Mesenchymal stem cell (in vitro differentiated cells and primary cell): ENCODE results near the gene CYP2W1.

ENCODE experiments used
- DNase-seq: peaks from one replicate; pipeline ENCODE4 v3.0.0-alpha.2; 2013
- H2AFZ ChIP-seq: one replicate; pipeline ENCODE4 v1.6.1; 2013; ENCODE audit warnings: low read depth, mild to moderate bottlenecking, control low read depth, inconsistent platforms, low read length, moderate library complexity
- H2AK5ac ChIP-seq: 2 replicates; pipeline ENCODE4 v1.6.1; 2013; ENCODE audit warnings: low read length, moderate library complexity, mild to moderate bottlenecking, inconsistent platforms; ENCODE audit not compliant: severe bottlenecking
- H2BK120ac ChIP-seq: one replicate; pipeline ENCODE4 v1.6.1; 2013; ENCODE audit warnings: low read depth, mild to moderate bottlenecking, inconsistent platforms, low read length, moderate library complexity
- H2BK12ac ChIP-seq, 2 experiments: one replicate each; pipeline ENCODE4 v1.6.1; 2013; ENCODE audit warnings: inconsistent platforms in 2 of 2, low read length in 2 of 2, mild to moderate bottlenecking in 2 of 2, moderate library complexity in 2 of 2, control low read depth in 1 of 2
- H2BK15ac ChIP-seq: one replicate; pipeline ENCODE4 v1.6.1; 2013; ENCODE audit warnings: mild to moderate bottlenecking, low read depth, inconsistent platforms; ENCODE audit not compliant: poor library complexity, severe bottlenecking
- H2BK5ac ChIP-seq: 2 replicates; pipeline ENCODE4 v1.6.1; 2013; ENCODE audit warnings: low read depth, mild to moderate bottlenecking, low read length, control low read depth, inconsistent platforms; ENCODE audit not compliant: poor library complexity, severe bottlenecking
- H3K14ac ChIP-seq, 2 experiments: one replicate each; pipeline ENCODE4 v1.6.1; 2013; ENCODE audit warnings: inconsistent platforms in 2 of 2, low read length in 2 of 2, control low read depth in 1 of 2, mild to moderate bottlenecking in 1 of 2, moderate library complexity in 1 of 2
- H3K18ac ChIP-seq, 2 experiments: one replicate each; pipeline ENCODE4 v1.6.1; 2013; ENCODE audit warnings: inconsistent platforms in 2 of 2, low read length in 2 of 2, control low read depth in 1 of 2, low read depth in 1 of 2, mild to moderate bottlenecking in 1 of 2
- H3K23ac ChIP-seq, 2 experiments: one replicate each; pipeline ENCODE4 v1.6.1; 2013; ENCODE audit warnings: inconsistent platforms in 2 of 2, low read length in 2 of 2, mild to moderate bottlenecking in 2 of 2, moderate library complexity in 2 of 2, control low read depth in 1 of 2
- H3K27ac ChIP-seq: 2 replicates; pipeline ENCODE4 v1.5.1; 2013; ENCODE audit warnings: mild to moderate bottlenecking, moderate library complexity, low read length, control low read depth, inconsistent platforms; ENCODE audit not compliant: poor library complexity, severe bottlenecking
- H3K27me3 ChIP-seq, 2 experiments: 2 replicates each; pipeline versions ENCODE4 v1.6.1 to v1.7.0; 2013; ENCODE audit warnings: low read length in 2 of 2, mild to moderate bottlenecking in 2 of 2, moderate library complexity in 2 of 2, control low read depth in 1 of 2, inconsistent platforms in 1 of 2; ENCODE audit not compliant: control insufficient read depth in 1 of 2, insufficient read depth in 1 of 2
- H3K36me3 ChIP-seq, 2 experiments: 2 replicates each; pipeline versions ENCODE4 v1.6.1 to v1.7.0; 2013; ENCODE audit warnings: low read length in 2 of 2, control low read depth in 1 of 2, inconsistent platforms in 1 of 2, low read depth in 1 of 2, mild to moderate bottlenecking in 1 of 2; ENCODE audit not compliant: insufficient read depth in 2 of 2, control insufficient read depth in 1 of 2
- H3K4ac ChIP-seq, 2 experiments: one replicate each; pipeline ENCODE4 v1.6.1; 2013; ENCODE audit warnings: inconsistent platforms in 2 of 2, low read length in 2 of 2, mild to moderate bottlenecking in 2 of 2, moderate library complexity in 2 of 2, control low read depth in 1 of 2, low read depth in 1 of 2
- H3K4me1 ChIP-seq: 2 replicates; pipeline ENCODE4 v1.6.1; 2013; ENCODE audit warnings: low read depth, low read length, control low read depth; ENCODE audit not compliant: control insufficient read depth, insufficient read depth
- H3K4me2 ChIP-seq: 2 replicates; pipeline ENCODE4 v1.6.1; 2013; ENCODE audit warnings: low read length, mild to moderate bottlenecking, inconsistent platforms; ENCODE audit not compliant: poor library complexity, severe bottlenecking
- H3K4me3 ChIP-seq, 2 experiments: 2 replicates each; pipeline versions ENCODE4 v1.5.1 to v1.7.0; 2013; ENCODE audit warnings: low read length in 2 of 2, mild to moderate bottlenecking in 2 of 2, control low read depth in 1 of 2, low read depth in 1 of 2; ENCODE audit not compliant: insufficient read depth in 1 of 2
- H3K79me1 ChIP-seq: replicated peaks from 2 replicates; pipeline ENCODE4 v1.6.1; 2013; ENCODE audit warnings: mild to moderate bottlenecking, control low read depth, low read length, inconsistent platforms; ENCODE audit not compliant: poor library complexity, severe bottlenecking
- H3K9ac ChIP-seq: 2 replicates; pipeline ENCODE4 v1.7.0; 2013; ENCODE audit warnings: mild to moderate bottlenecking, low read length, moderate library complexity
- H3K9me3 ChIP-seq: 2 replicates; pipeline ENCODE4 v1.7.0; 2013; ENCODE audit warnings: mild to moderate bottlenecking, low read length; ENCODE audit not compliant: control insufficient read depth
- H4K8ac ChIP-seq: one replicate; pipeline ENCODE4 v1.6.1; 2013; ENCODE audit warnings: inconsistent platforms, mild to moderate bottlenecking, low read length, moderate library complexity
- H4K91ac ChIP-seq: one replicate; pipeline ENCODE4 v1.6.1; 2013; ENCODE audit warnings: mild to moderate bottlenecking, low read length, inconsistent platforms
- WGBS: methylation state at CpG from one replicate; pipeline ENCODE4 v1.1.7; 2013; ENCODE audit warnings: mixed read lengths; 5-methylcytosine and 5-hydroxymethylcytosine counted together

Gene CYP2W1

DNA sequence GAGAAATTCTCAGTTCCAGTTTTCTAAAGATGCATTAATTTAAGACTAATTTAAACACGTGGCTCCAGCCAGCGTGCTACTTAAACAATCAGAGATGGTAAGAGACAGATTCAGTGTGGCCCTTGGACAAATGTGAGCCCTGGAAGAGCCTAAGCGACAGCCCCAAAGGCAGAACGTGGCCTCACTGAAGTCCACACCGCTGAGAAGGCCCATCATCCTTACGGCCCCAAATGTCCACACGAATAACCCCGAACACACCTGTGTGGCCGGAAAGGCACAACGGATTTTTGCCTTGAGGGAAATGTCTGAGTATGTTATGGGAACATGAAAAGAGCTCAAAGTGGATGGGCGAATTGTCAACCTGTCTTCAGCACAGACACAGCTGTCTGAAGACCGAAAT, 10.9 kb upstream of the CYP2W1 start:
- no peak overlapping the region for H3K4ac ChIP-seq
- no peak overlapping the region for H3K9ac ChIP-seq
- no peak overlapping the region for H2BK120ac ChIP-seq
- no peak overlapping the region for H2BK5ac ChIP-seq
- WGBS = over 99% methylated on average over 11 of the region's 12 CpGs
- no peaks in the 10 kb centered on the region for H3K27me3 ChIP-seq
- H4K8ac ChIP-seq = no peak overlapping the region
- no peak overlapping the region for H3K23ac ChIP-seq
- no peak overlapping the region for H2BK15ac ChIP-seq
- H3K79me1 ChIP-seq = peaks cover 38% of the 10 kb centered on the region
- H3K4me1 ChIP-seq = peaks cover 21% of the 10 kb centered on the region
- no peak overlapping the region for H2AFZ ChIP-seq
- H2AK5ac ChIP-seq = no peak overlapping the region
- peaks cover 49 to 51% of the 10 kb centered on the region in 2 experiments for H3K36me3 ChIP-seq
- no peak overlapping the region for H4K91ac ChIP-seq
- no peak overlapping the region for H3K4me2 ChIP-seq
- no peak for DNase-seq
- H3K9me3 ChIP-seq = no peaks in the 10 kb centered on the region
- no peak overlapping the region for H2BK12ac ChIP-seq
- H3K14ac ChIP-seq = no peak overlapping the region
- H3K18ac ChIP-seq = no peak overlapping the region
- no peak overlapping the region for H3K27ac ChIP-seq
- no peak overlapping the region for H3K4me3 ChIP-seq

GRCh38 chr7:972676-973309, 10.2 kb upstream of the CYP2W1 start:
- WGBS = 91% methylated on average over 10 of the region's 10 CpGs
- no peak for DNase-seq

GRCh38 chr7:973312-973711, 9.7 kb upstream of the CYP2W1 start:
- Histone ChIP-seq H2BK5ac (no peak overlapping the region), H3K4ac (no peak overlapping the region), H3K18ac (no peak overlapping the region), H2BK12ac (no peak overlapping the region), H2BK120ac (no peak overlapping the region), H4K91ac (no peak overlapping the region), H2BK15ac (no peak overlapping the region), H2AK5ac (no peak overlapping the region), H3K9me3 (no peaks in the 10 kb centered on the region), H3K23ac (no peak overlapping the region), H3K9ac (peak overlapping the region; percentile 43), H4K8ac (peak overlapping the region; percentile 28), H3K36me3 (peaks cover 37 to 39% of the 10 kb centered on the region in 2 experiments), H3K27ac (no peak overlapping the region), H3K4me2 (no peak overlapping the region), H3K4me3 (no peak overlapping the region), H3K27me3 (no peaks in the 10 kb centered on the region), H3K4me1 (peaks cover 30% of the 10 kb centered on the region), H3K79me1 (peaks cover 28% of the 10 kb centered on the region), H3K14ac (no peak overlapping the region), H2AFZ (no peak overlapping the region)
- no peak for DNase-seq
- 93% methylated on average over 9 of the region's 9 CpGs for WGBS

More at GRCh38 chr7:972676-973309, 10.2 kb upstream of the CYP2W1 start:
- no peak overlapping the region for H2AFZ ChIP-seq
- H4K91ac ChIP-seq = no peak overlapping the region
- no peak overlapping the region for H3K27ac ChIP-seq
- no peak overlapping the region for H2BK12ac ChIP-seq
- H3K79me1 ChIP-seq = peaks cover 33% of the 10 kb centered on the region
- H3K36me3 ChIP-seq = peaks cover 43 to 44% of the 10 kb centered on the region in 2 experiments
- H3K4me1 ChIP-seq = peaks cover 27% of the 10 kb centered on the region
- no peak overlapping the region for H3K14ac ChIP-seq
- H3K23ac ChIP-seq = no peak overlapping the region
- H3K27me3 ChIP-seq = no peaks in the 10 kb centered on the region
- H3K4me3 ChIP-seq = no peak overlapping the region
- H2BK5ac ChIP-seq = no peak overlapping the region
- no peak overlapping the region for H3K18ac ChIP-seq
- no peak overlapping the region for H3K4ac ChIP-seq
- no peak overlapping the region for H3K4me2 ChIP-seq
- no peaks in the 10 kb centered on the region for H3K9me3 ChIP-seq
- no peak overlapping the region for H4K8ac ChIP-seq
- no peak overlapping the region for H2BK120ac ChIP-seq
- no peak overlapping the region for H2BK15ac ChIP-seq
- no peak overlapping the region for H2AK5ac ChIP-seq
- peak overlapping the region; percentile 43 for H3K9ac ChIP-seq

GRCh38 chr7:974172-974571, 8.8 kb upstream of the CYP2W1 start:
- WGBS = 47% methylated on average over 5 of the region's 7 CpGs
- no peak overlapping the region for H2AK5ac ChIP-seq
- H4K91ac ChIP-seq = no peak overlapping the region
- no peak overlapping the region for H4K8ac ChIP-seq
- H3K23ac ChIP-seq = no peak overlapping the region
- no peak overlapping the region for H2BK15ac ChIP-seq
- peaks cover 30 to 31% of the 10 kb centered on the region in 2 experiments for H3K36me3 ChIP-seq
- peaks cover 22% of the 10 kb centered on the region for H3K79me1 ChIP-seq
- no peak overlapping the region for H2AFZ ChIP-seq
- H3K4me1 ChIP-seq = peaks cover 35% of the 10 kb centered on the region
- no peak overlapping the region for H3K27ac ChIP-seq
- peak overlapping the region in 1 of 2 experiments; percentile 87 for H3K4me3 ChIP-seq
- no peak overlapping the region for H3K14ac ChIP-seq
- no peak overlapping the region for H3K4ac ChIP-seq
- no peaks in the 10 kb centered on the region for H3K9me3 ChIP-seq
- no peak overlapping the region for H3K18ac ChIP-seq
- DNase-seq = peak; percentile 55
- no peaks in the 10 kb centered on the region for H3K27me3 ChIP-seq
- H3K4me2 ChIP-seq = peak overlapping the region; percentile 69
- H2BK12ac ChIP-seq = no peak overlapping the region
- H2BK120ac ChIP-seq = no peak overlapping the region
- H3K9ac ChIP-seq = peak overlapping the region; percentile 97
- H2BK5ac ChIP-seq = no peak overlapping the region
